Esophagus squamous epithelium (tissue), 4 donors: ENCODE data around the gene CAPN12.

Experiments
- POLR2A ChIP-seq, 4 donors: fragments of 450-650 bp; IDR thresholded peaks; one replicate each; pipeline ENCODE4 v1.6.1; 2017; ENCODE audit warnings: antibody characterized with exemption in 4 of 4, mild to moderate bottlenecking in 4 of 4, moderate library complexity in 3 of 4
- TF ChIP-seq, protein P1 (sequence below), 6 experiments: fragments of 450-650 bp in 4 of 6; fragments of 200-600 bp in 2 of 6; sonication (generic) in 2 of 6; IDR thresholded peaks; one replicate each; pipeline ENCODE4 v1.5.1; 2016 to 2019; ENCODE audit warnings: antibody characterized with exemption in 6 of 6, mild to moderate bottlenecking in 4 of 6, moderate library complexity in 4 of 6

DNA sequence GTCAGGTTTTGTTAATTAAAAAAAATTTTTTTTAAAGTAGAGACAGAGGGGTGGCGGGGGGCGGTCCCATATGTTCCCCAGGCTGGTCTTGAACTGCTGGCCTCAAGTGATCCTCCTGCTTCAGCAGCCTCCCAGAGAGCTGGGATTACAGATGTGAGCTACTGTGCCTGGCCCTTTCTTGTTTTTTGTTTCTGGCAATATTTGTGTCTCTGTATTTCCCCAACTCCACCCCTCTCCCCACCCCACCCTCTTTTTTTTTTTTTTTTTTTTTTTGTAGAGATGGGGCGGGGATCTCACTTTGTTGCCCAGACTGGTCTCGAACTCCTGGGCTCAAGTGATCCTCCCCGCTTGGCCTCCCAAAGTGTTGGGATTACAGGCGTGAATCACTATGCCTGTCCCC, 600 bp upstream of the CAPN12 start:
- TF ChIP-seq, protein P1, sequence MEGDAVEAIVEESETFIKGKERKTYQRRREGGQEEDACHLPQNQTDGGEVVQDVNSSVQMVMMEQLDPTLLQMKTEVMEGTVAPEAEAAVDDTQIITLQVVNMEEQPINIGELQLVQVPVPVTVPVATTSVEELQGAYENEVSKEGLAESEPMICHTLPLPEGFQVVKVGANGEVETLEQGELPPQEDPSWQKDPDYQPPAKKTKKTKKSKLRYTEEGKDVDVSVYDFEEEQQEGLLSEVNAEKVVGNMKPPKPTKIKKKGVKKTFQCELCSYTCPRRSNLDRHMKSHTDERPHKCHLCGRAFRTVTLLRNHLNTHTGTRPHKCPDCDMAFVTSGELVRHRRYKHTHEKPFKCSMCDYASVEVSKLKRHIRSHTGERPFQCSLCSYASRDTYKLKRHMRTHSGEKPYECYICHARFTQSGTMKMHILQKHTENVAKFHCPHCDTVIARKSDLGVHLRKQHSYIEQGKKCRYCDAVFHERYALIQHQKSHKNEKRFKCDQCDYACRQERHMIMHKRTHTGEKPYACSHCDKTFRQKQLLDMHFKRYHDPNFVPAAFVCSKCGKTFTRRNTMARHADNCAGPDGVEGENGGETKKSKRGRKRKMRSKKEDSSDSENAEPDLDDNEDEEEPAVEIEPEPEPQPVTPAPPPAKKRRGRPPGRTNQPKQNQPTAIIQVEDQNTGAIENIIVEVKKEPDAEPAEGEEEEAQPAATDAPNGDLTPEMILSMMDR (IDR thresholded peaks at IDR 0.05): no peak
- no peak for TF ChIP-seq POLR2A (IDR thresholded peaks at IDR 0.05)
